SK-N-SH (cell line): Measurements from ENCODE around the gene KRT4. TPM values are rescaled to one million over a fixed set of nuclear protein-coding genes. Genes with fewer than 3 reads are reported as not detected.

ENCODE experiments used
- CTCF ChIA-PET: fragments of 300-600, 350-600 bp; formaldehyde crosslinking; extraction: SDS; loops from one replicate; lab custom pipeline; 2021; lab: Yijun Ruan, JAX
- POLR2A ChIA-PET: fragments of 350-600 bp; sonication (Branson Sonifier 250); formaldehyde crosslinking; extraction: SDS; loops from one replicate; lab custom pipeline; 2020; ENCODE audit warnings: antibody characterized with exemption, inconsistent platforms; lab: Yijun Ruan, JAX
- DNase-seq: peaks from one replicate; pipeline ENCODE4 v3.0.0; 2012
- H2AFZ ChIP-seq: fragments of 200-600 bp; sonication (generic); 2 replicates; pipeline ENCODE4 v1.8.1; 2016; ENCODE audit warnings: antibody characterized with exemption, mild to moderate bottlenecking, low read depth
- H3F3A ChIP-seq: fragments of 200-600 bp; sonication (generic); replicated peaks from 2 replicates; pipeline ENCODE3; 2016; ENCODE audit warnings: antibody characterized with exemption, mild to moderate bottlenecking; ENCODE audit not compliant: insufficient read depth
- H3K27ac ChIP-seq, 2 experiments: fragments of 200-500 bp in 1 of 2; fragments of 200-600 bp in 1 of 2; sonication (Bioruptor generic) in 1 of 2; sonication (generic), shearing (Covaris generic) in 1 of 2; 2 replicates each; pipeline versions ENCODE4 v1.5.1 to v1.6.1; 2014 to 2016; ENCODE audit warnings: low read depth in 2 of 2, inconsistent platforms in 1 of 2, low read length in 1 of 2, mild to moderate bottlenecking in 1 of 2, mixed read lengths in 1 of 2
- H3K27me3 ChIP-seq: fragments of 200-600 bp; sonication (generic), shearing (Covaris generic); 2 replicates; pipeline ENCODE4 v1.6.1; 2016; ENCODE audit warnings: mixed run types; ENCODE audit not compliant: insufficient read depth
- H3K36me3 ChIP-seq, 2 experiments: fragments of 200-500 bp in 1 of 2; fragments of 200-600 bp in 1 of 2; sonication (Bioruptor generic) in 1 of 2; sonication (generic) in 1 of 2; replicated peaks in 1 of 2; 2 replicates each; pipeline versions ENCODE3 to v1.5.1; 2014 to 2016; ENCODE audit warnings: low read length in 1 of 2, mild to moderate bottlenecking in 1 of 2; ENCODE audit not compliant: insufficient read depth in 2 of 2, control insufficient read depth in 1 of 2
- H3K4me1 ChIP-seq, 2 experiments: fragments of 200-500 bp in 1 of 2; fragments of 200-600 bp in 1 of 2; sonication (Bioruptor generic) in 1 of 2; sonication (generic), shearing (Covaris generic) in 1 of 2; 2 replicates each; pipeline versions ENCODE4 v1.5.1 to v1.6.1; 2014 to 2016; ENCODE audit warnings: low read depth in 1 of 2, low read length in 1 of 2, mixed run types in 1 of 2; ENCODE audit not compliant: insufficient read depth in 2 of 2, control insufficient read depth in 1 of 2
- H3K4me2 ChIP-seq: fragments of 200-600 bp; sonication (generic), shearing (Covaris generic); 2 replicates; pipeline ENCODE4 v1.6.1; 2017; ENCODE audit warnings: mixed run types
- H3K4me3 ChIP-seq, 2 experiments: fragments of 200-500 bp in 1 of 2; fragments of 200-600 bp in 1 of 2; sonication (Bioruptor generic) in 1 of 2; sonication (generic), shearing (Covaris generic) in 1 of 2; 2 replicates each; pipeline versions ENCODE4 v1.5.1 to v1.8.1; 2014 to 2016; ENCODE audit warnings: low read depth in 2 of 2, inconsistent platforms in 1 of 2, low read length in 1 of 2, mild to moderate bottlenecking in 1 of 2, mixed read lengths in 1 of 2, moderate library complexity in 1 of 2
- H3K79me2 ChIP-seq: fragments of 200-600 bp; sonication (generic); 2 replicates; pipeline ENCODE4 v1.8.1; 2017; ENCODE audit warnings: mild to moderate bottlenecking; ENCODE audit not compliant: insufficient read depth
- H3K9ac ChIP-seq: fragments of 200-600 bp; sonication (generic); 2 replicates; pipeline ENCODE4 v1.6.1; 2017; ENCODE audit warnings: mixed run types
- H3K9me2 ChIP-seq: fragments of 200-600 bp; sonication (generic); 2 replicates; pipeline ENCODE4 v1.6.1; 2017; ENCODE audit warnings: mixed run types
- H3K9me3 ChIP-seq: fragments of 200-600 bp; sonication (generic); 2 replicates; pipeline ENCODE4 v1.6.1; 2017; ENCODE audit warnings: mixed run types, mild to moderate bottlenecking, moderate library complexity
- H4K20me1 ChIP-seq: fragments of 200-600 bp; sonication (generic); 2 replicates; pipeline ENCODE4 v1.6.1; 2017; ENCODE audit warnings: mild to moderate bottlenecking, mixed run types; ENCODE audit not compliant: insufficient read depth
- EP300 ChIP-seq, 2 experiments: IDR thresholded peaks; 2 replicates each; pipeline versions ENCODE4 v1.4.0 to v1.6.1; 2012; ENCODE audit warnings: borderline replicate concordance in 1 of 2, low read depth in 1 of 2, low read length in 1 of 2
- EZH2phosphoT487 ChIP-seq: fragments of 200-600 bp; sonication (generic); IDR thresholded peaks from 2 replicates; pipeline ENCODE4 v1.6.1; 2017; ENCODE audit warnings: low read depth, mixed run types, mild to moderate bottlenecking, antibody characterized with exemption, moderate library complexity, borderline replicate concordance
- GABPA ChIP-seq: IDR thresholded peaks from 2 replicates; pipeline ENCODE4 v1.4.0; 2012; ENCODE audit warnings: low read depth, mild to moderate bottlenecking
- GATA2 ChIP-seq: sonication (generic); formaldehyde crosslinking; IDR thresholded peaks from 2 replicates; pipeline ENCODE4 v1.5.0; 2020; ENCODE audit warnings: mild to moderate bottlenecking, missing genetic modification reagents
- JUND ChIP-seq: IDR thresholded peaks from 2 replicates; pipeline ENCODE4 v1.4.0; 2012
- MXI1 ChIP-seq: IDR thresholded peaks from 2 replicates; pipeline ENCODE4 v1.6.1; 2012; ENCODE audit warnings: mild to moderate bottlenecking, low read depth, low read length, improper control_type of control experiment
- NFIC ChIP-seq: IDR thresholded peaks from 2 replicates; pipeline ENCODE4 v1.4.0; 2012; ENCODE audit warnings: borderline replicate concordance
- POLR2AphosphoS5 ChIP-seq: IDR thresholded peaks from 2 replicates; pipeline ENCODE4 v1.6.1; 2012; ENCODE audit warnings: low read depth, low read length
- RAD21 ChIP-seq: IDR thresholded peaks from 2 replicates; pipeline ENCODE4 v1.6.1; 2012; ENCODE audit warnings: mild to moderate bottlenecking, low read length
- RFX5 ChIP-seq: IDR thresholded peaks from 2 replicates; pipeline ENCODE4 v1.6.1; 2012; ENCODE audit warnings: mild to moderate bottlenecking, improper control_type of control experiment, low read length
- WGBS: methylation state at CpG from one replicate; pipeline ENCODE4 v1.1.6; 2017; ENCODE audit warnings: low lambda C conversion rate; 5-methylcytosine and 5-hydroxymethylcytosine counted together
- polyA plus RNA-seq, 3 experiments: library from polyadenylated mRNA; depleted of rRNA; stranded (reverse); fragments of >200 nt; gene quantifications; 2 replicates each; pipeline ENCODE4 v1.2.3, GENCODE V29; 2012
- TF ChIP-seq, protein P1 (sequence below): fragments of 150-350 bp; IDR thresholded peaks from 2 replicates; pipeline ENCODE4 v1.6.1; 2017; ENCODE audit warnings: antibody characterized with exemption, low read length, low read depth, borderline replicate concordance
- TF ChIP-seq, protein P2 (sequence below): IDR thresholded peaks from 2 replicates; pipeline ENCODE4 v1.4.0; 2012; ENCODE audit warnings: low read depth, borderline replicate concordance

Gene KRT4
- polyA plus RNA-seq, 1 of the 3 experiments (the other 2 are of a cell fraction): not detected

DNA sequence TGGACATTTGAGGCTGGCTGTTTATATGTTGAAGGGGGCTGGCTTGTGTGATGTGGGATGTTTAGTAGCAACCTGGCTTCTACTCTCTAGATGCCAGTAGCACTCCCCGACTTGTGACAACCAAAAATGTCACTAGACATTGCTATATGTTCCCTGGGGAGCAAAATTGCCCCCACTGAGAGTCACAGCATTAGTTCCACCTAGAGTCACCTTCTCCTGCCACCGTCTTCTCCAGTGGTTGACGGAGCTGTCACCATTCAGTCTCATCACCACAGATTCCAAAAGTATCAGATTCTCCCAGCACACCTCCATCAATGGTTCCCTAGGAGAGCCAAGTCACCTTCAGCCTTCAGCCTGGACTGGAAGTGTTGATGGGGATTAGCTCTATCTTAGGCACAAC, 29.0 kb downstream of the KRT4 start:
- Histone ChIP-seq H3K27ac (no peak overlapping the region), H3K9me3 (no peaks in the 10 kb centered on the region), H3K9ac (no peak overlapping the region), H4K20me1 (no peaks in the 10 kb centered on the region), H3K4me3 (no peak overlapping the region), H2AFZ (no peak overlapping the region), H3K4me2 (no peak overlapping the region), H3K9me2 (no peaks in the 10 kb centered on the region), H3K36me3 (no peaks in the 10 kb centered on the region), H3F3A (no peaks in the 10 kb centered on the region), H3K79me2 (no peaks in the 10 kb centered on the region), H3K4me1 (no peaks in the 10 kb centered on the region), H3K27me3 (peaks cover 4% of the 10 kb centered on the region; the same call in 1 of the 2 replicates)
- no peak for DNase-seq
- ChIA-PET POLR2A (no interaction called here), CTCF (no interaction called here)
- TF ChIP-seq EZH2phosphoT487: no peak
- no peak for TF ChIP-seq GABPA
- no peak for TF ChIP-seq JUND
- TF ChIP-seq GATA2 (CRISPR knock-in tag): no peak
- no peak for TF ChIP-seq RFX5
- WGBS: 38% methylated on average over 3 of the region's 3 CpGs

DNA sequence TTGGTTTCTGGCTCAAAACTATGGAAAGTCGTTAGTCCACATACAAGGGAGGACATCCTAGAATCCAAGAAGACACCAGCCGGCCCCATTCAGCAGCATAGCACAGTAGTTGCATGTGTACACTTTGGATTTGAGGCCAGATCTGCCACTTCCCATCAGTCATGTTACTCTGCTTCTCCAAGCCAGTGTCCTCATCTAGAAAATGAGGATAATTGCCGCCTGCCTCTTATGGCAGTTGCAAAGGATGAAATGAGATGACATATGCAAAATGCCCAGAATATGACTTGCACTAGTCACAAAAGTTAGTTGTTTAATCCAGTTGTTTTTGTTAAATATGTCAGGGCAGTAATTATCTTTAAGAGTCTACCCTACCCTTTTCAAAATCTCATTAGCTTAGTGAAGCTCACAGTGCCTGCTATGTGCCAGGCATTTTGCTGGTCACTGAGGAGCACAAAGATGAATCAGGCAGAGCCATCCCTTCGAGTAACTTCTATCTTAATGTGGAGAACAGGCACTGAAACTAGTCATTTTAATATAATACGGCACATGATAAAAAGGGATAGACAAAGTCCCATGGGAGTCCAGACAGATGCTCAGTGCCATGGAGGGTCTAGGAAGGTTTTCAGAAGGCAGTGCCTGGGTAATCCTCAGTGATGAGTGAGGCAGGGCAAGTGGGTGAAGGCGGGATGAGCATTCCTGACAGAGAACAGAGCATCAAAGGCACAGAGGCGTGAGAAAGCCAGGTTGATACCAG, 30.2 kb downstream of the KRT4 start:
- POLR2A ChIA-PET: no interaction called here
- Histone ChIP-seq H3K27me3 (peaks cover 5% of the 10 kb centered on the region; the same call in 1 of the 2 replicates), H3K27ac (no peak overlapping the region), H3K4me2 (no peak overlapping the region), H3F3A (no peaks in the 10 kb centered on the region), H3K9ac (no peak overlapping the region), H3K4me1 (no peaks in the 10 kb centered on the region), H3K79me2 (no peaks in the 10 kb centered on the region), H3K9me3 (no peaks in the 10 kb centered on the region), H3K9me2 (no peaks in the 10 kb centered on the region), H2AFZ (no peak overlapping the region), H4K20me1 (no peaks in the 10 kb centered on the region), H3K4me3 (no peak overlapping the region), H3K36me3 (no peaks in the 10 kb centered on the region)
- DNase-seq: no peak
- 37% methylated on average over 6 of the region's 7 CpGs for WGBS
- CTCF ChIA-PET: no interaction called here
- TF ChIP-seq NFIC: no peak
- TF ChIP-seq, protein P1, sequence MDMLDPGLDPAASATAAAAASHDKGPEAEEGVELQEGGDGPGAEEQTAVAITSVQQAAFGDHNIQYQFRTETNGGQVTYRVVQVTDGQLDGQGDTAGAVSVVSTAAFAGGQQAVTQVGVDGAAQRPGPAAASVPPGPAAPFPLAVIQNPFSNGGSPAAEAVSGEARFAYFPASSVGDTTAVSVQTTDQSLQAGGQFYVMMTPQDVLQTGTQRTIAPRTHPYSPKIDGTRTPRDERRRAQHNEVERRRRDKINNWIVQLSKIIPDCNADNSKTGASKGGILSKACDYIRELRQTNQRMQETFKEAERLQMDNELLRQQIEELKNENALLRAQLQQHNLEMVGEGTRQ: no peak
- TF ChIP-seq, protein P2, sequence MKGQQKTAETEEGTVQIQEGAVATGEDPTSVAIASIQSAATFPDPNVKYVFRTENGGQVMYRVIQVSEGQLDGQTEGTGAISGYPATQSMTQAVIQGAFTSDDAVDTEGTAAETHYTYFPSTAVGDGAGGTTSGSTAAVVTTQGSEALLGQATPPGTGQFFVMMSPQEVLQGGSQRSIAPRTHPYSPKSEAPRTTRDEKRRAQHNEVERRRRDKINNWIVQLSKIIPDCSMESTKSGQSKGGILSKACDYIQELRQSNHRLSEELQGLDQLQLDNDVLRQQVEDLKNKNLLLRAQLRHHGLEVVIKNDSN: no peak
- no peak for TF ChIP-seq MXI1
- no peak for TF ChIP-seq GATA2 (CRISPR knock-in tag)
- TF ChIP-seq RAD21: no peak
- TF ChIP-seq EP300 (IDR thresholded peaks at IDR 0.05; ENCODE audit: borderline replicate concordance in 1 of 2, low read depth in 1 of 2, low read length in 1 of 2): no peak
- TF ChIP-seq POLR2AphosphoS5: no peak
